ENCODE results near the gene NPRL2. TPM values are rescaled to one million over a fixed set of nuclear protein-coding genes. Genes with fewer than 3 reads are reported as not detected.

The NPRL2 gene
- total RNA-seq, 2 experiments from 2014 or later: 41.1 to 43.8 TPM

DNA sequence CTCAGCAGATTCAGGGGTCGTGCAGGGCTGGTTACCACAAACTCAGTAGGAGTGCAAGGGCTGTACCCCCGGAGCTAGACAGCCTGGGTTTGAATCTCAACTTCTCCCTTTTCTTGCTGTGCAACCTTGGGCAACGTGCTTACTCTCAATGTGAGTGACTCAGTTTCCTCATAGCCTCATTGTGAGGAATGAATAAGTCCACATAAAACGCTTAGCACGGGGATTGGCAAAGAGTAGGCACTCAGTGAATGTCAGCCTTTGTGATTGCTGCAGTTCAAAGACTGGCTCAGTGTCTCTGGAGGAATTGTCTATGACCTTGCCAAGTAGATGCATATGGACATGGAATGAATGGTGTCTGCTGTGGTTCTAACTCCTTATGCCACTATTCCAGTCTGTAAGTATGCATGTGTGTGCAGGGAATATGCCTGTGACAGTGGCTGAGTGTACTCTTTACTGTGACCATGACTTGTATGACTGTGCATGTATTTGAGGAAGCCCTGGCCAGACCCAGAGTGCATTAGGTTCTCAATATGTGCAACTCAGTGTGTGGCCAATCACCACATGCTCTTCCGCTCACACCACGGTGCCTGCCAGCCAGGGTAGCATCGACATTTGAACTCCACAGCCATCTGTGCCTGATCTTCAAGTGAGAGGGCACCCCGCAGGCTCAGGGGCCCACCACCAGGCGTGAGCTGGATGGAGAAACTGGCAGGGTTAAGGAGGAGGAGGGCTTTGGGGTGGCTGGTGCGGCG lies 50.5 kb downstream of the NPRL2 start:
- DNase-seq: no peak
- Mint-ChIP-seq H3K36me3 (peaks cover 4% of the 10 kb centered on the region), H3K27ac (peak overlapping the region; percentile 98), H3K9me3 (no peaks in the 10 kb centered on the region), H3K4me3 (peak overlapping the region; percentile 92), H3K27me3 (no peaks in the 10 kb centered on the region), H3K4me1 (peaks cover 23% of the 10 kb centered on the region)

GRCh38 chr3:50299638-50299928 lies 51.0 kb downstream of the NPRL2 start:
- Mint-ChIP-seq H3K27me3 (no peaks in the 10 kb centered on the region), H3K4me3 (peak overlapping the region; percentile 92), H3K36me3 (peaks cover 4% of the 10 kb centered on the region), H3K9me3 (no peaks in the 10 kb centered on the region), H3K4me1 (peaks cover 19% of the 10 kb centered on the region), H3K27ac (peak overlapping the region; percentile 98)
- no peak for DNase-seq

DNA sequence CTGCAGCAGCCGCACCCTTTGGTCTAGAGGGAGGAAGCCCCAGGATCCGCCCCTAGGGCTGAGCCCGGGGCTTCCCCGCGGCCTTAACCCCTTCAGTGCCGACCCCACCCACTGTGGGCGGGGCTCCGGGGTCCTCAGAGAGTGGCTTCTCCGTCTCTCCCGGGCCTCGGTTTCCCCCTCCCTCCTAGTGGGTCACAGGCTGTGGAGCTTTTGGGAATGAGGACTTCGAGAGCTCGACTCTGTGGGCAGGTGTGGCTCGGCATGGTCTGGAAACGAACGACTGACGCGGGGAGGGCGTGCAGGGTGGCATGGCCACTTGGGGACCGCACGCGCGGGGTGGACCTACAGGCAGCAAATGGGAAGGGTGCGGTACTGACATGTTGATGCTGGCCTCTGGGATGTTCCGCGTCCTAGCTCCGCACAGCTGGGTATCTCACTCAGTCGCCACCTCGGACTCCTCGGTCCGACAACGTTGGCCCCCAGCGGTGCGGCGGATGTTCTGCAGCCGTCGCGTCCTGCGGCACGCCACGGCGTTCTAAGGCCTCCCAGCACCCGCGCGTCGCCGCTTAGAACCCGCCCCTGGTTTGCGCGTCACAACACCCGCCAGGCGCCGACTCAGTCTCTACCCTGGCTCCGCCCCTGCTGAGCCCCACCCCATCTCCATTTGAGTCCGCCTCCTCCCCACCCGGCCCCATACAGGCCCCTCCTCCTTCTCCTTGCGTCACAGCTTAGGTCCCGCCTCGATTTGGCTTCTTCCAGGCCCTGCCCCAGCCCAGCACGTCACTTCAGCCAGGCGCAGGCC lies 51.5 kb downstream of the NPRL2 start, which contains the start of the genes HYAL3 and NAA80:
TSS of gene HYAL3 (minus strand) at position 570 of the 802 bp plus-strand sequence. CDS start 3,803 bp downstream, outside the sequence.
TSS of gene NAA80 (minus strand) at position 570 of the 802 bp plus-strand sequence. CDS start 1,942 bp downstream, outside the sequence.
- peaks cover 4% of the 10 kb centered on the region for H3K36me3 Mint-ChIP-seq
- peak within 1 kb of the TSS; percentile 98 for H3K27ac Mint-ChIP-seq
- H3K4me1 Mint-ChIP-seq: peaks cover 17% of the 10 kb centered on the region
- peak; percentile 99 for DNase-seq
- H3K4me3 Mint-ChIP-seq: peak within 1 kb of the TSS; percentile 92
- no peaks in the 10 kb centered on the region for H3K9me3 Mint-ChIP-seq
- no peaks in the 10 kb centered on the region for H3K27me3 Mint-ChIP-seq

DNA sequence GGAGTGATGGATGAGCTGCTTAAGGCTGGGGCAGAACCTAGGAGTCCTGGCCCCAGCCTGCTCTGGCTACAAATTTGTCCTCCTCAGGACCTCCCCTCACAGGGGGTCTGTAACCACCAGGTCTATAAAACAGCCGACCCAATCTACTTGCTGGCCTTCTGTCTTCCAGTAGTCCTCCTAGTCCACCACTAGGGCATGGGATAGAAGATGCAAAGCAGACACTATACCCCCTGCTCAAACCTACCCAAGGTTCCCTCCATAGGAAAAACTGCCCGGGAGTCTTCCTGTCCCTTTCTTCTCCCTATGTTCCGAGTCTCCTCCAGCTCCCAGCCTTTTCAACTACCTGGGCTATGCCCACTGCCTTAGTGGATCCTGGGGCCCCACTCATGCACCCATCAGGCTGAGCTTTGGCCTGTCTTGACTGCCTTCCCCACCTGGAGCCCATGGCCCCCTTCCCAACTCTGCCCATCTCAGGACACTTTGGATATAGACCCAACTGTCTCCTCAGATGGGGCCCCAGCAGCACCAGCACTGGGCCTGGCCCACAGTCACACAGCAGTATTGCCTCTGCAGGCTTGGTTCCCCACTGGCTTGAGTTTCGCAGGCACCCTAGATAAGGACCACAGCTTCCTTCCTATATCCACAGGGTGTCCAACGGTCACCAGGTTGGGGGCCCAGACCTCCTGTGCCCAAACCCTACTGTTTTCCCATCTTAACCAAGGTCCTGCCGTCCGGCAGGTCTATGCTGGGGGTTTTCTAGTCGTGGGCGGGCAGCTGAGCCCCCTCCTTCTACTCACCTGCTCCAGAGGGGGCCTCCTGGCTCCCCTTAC lies 52.5 kb downstream of the NPRL2 start:
- H3K9me3 Mint-ChIP-seq: no peaks in the 10 kb centered on the region
- H3K36me3 Mint-ChIP-seq: peaks cover 4% of the 10 kb centered on the region
- no peak for DNase-seq
- H3K4me3 Mint-ChIP-seq: peak overlapping the region; percentile 92
- no peaks in the 10 kb centered on the region for H3K27me3 Mint-ChIP-seq
- peaks cover 17% of the 10 kb centered on the region for H3K4me1 Mint-ChIP-seq
- H3K27ac Mint-ChIP-seq: peak overlapping the region; percentile 98

DNA sequence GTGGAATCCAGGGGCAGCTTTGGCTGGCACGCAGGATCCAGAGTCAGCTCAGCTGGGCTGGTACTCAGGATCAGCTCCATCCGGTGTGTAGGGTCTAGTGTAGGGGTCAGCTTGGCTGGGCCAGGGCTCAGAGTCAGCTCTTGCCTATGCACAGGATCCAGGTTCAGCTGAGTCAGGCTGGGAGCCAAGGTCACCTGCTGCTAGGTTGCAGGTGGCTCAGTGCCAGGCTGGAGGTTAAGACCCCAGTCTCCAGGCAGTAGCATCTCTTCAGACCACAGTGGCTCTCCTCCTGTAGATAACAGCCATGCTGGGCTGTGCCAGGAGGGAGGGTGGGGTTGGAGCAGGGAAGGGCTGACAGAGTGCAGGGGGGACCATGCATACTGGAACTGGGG lies 53.2 kb downstream of the NPRL2 start:
- Mint-ChIP-seq H3K27ac (no peak overlapping the region), H3K4me3 (no peak overlapping the region), H3K27me3 (no peaks in the 10 kb centered on the region), H3K9me3 (no peaks in the 10 kb centered on the region), H3K36me3 (peaks cover 4% of the 10 kb centered on the region), H3K4me1 (peaks cover 23% of the 10 kb centered on the region)
- DNase-seq: no peak

Other genes starting within 250 kb of the NPRL2 start
- gene SEMA3F, start 195.5 kb downstream of the NPRL2 start, total RNA-seq: under 1 TPM; 0.10 to 0.28 TPM
- under 1 TPM in 1 of 2 experiments, not detected in 1; 0.12 TPM for gene GNAT1, start 159.2 kb downstream of the NPRL2 start, total RNA-seq
- gene SLC38A3, start 145.5 kb downstream of the NPRL2 start, total RNA-seq: under 1 TPM in 1 of 2 experiments, not detected in 1; 0.18 TPM
- 100 to 1,000 TPM; 211 to 217 TPM for gene GNAI2, start 114.6 kb downstream of the NPRL2 start, total RNA-seq
- gene SEMA3B, start 81.6 kb downstream of the NPRL2 start, total RNA-seq: 1 to 10 TPM; 1.2 to 1.6 TPM
- not detected for gene LSMEM2, start 71.7 kb downstream of the NPRL2 start, total RNA-seq
- gene IFRD2, start 58.3 kb downstream of the NPRL2 start, total RNA-seq: 100 to 1,000 TPM; 177 to 182 TPM
- 1 to 10 TPM; 6.0 to 6.8 TPM for gene HYAL3, start 51.4 kb downstream of the NPRL2 start, total RNA-seq
- 10 to 100 TPM; 16.3 to 16.7 TPM for gene NAA80, start 51.4 kb downstream of the NPRL2 start, total RNA-seq
- under 1 TPM in 1 of 2 experiments, not detected in 1; 0.35 TPM for gene HYAL1, start 47.2 kb downstream of the NPRL2 start, total RNA-seq
- 1 to 10 TPM; 6.5 to 6.8 TPM for gene HYAL2, start 28.0 kb downstream of the NPRL2 start, total RNA-seq
- 10 to 100 TPM; 26.8 to 29.1 TPM for gene TUSC2, start 22.6 kb downstream of the NPRL2 start, total RNA-seq
- gene RASSF1, start 9.9 kb downstream of the NPRL2 start, total RNA-seq: 10 to 100 TPM; 51.7 to 53.7 TPM
- gene ZMYND10, start 5.0 kb downstream of the NPRL2 start, total RNA-seq: under 1 TPM; 0.39 to 0.74 TPM
- gene CYB561D2, start 87 bp upstream of the NPRL2 start, total RNA-seq: 10 to 100 TPM; 19.4 to 19.5 TPM
- 10 to 100 TPM; 19.0 to 20.2 TPM for gene TMEM115, start 8.7 kb upstream of the NPRL2 start, total RNA-seq
- gene CACNA2D2, start 152.9 kb upstream of the NPRL2 start, total RNA-seq: under 1 TPM; 0.70 to 0.80 TPM
- gene C3orf18, start 217.0 kb upstream of the NPRL2 start, total RNA-seq: 10 to 100 TPM; 15.9 to 17.1 TPM
- 10 to 100 TPM; 59.8 to 64.7 TPM for gene HEMK1, start 218.7 kb upstream of the NPRL2 start, total RNA-seq

Data from activated naive CD8-positive, alpha-beta T cell treated with anti-CD3 and anti-CD28 coated beads for 36 hours (primary cell).